ENCODE measurements around the gene HOXD3. TPM values are rescaled to one million over a fixed set of nuclear protein-coding genes. Genes with fewer than 3 reads are reported as not detected.
A peak's percentile ranks its signal among the peaks of the same experiment; 100 is the strongest.

HOXD3 gene
- total and polyA plus RNA-seq, 4 experiments from 2014 or later = not detected

- CTCF ChIA-PET (ENCODE audit: partially characterized antibody) = no interaction called here
- intact Hi-C loops (cut with micrococcal nuclease) = no loop called here
- peaks cover 62% of the 10 kb centered on the region for H3K27me3 ChIP-seq (ENCODE audit: insufficient read depth, low read length)
- peaks cover 2 to 15% (median 5%) of the 10 kb centered on the region in 4 donors for H3K4me1 Mint-ChIP-seq
- DNase-seq = no peak
- no peaks in the 10 kb centered on the region for H3K36me3 ChIP-seq (ENCODE audit: insufficient read depth, low read length)
- peaks cover 0 to 23% (median 10%) of the 10 kb centered on the region in 8 donors for H3K9me3 Mint-ChIP-seq
- POLR2A ChIA-PET (ENCODE audit: partially characterized antibody) = no interaction called here
- no peaks in the 10 kb centered on the region for H3K36me3 Mint-ChIP-seq
- no peaks in the 10 kb centered on the region for H3K9me3 ChIP-seq (ENCODE audit: control insufficient read depth in 1 of 2, low read length in 2 of 2)
- H3K27ac ChIP-seq (ENCODE audit: low read depth, low read length) = no peak overlapping the region
- no peak overlapping the region for H3K4me3 ChIP-seq (ENCODE audit: low read length in 2 of 2)
- H3K27ac Mint-ChIP-seq = peak overlapping the region in 2 of 7 donors; percentile 8 to 63
- peak overlapping the region in 2 of 8 donors; percentile 21 to 25 for H3K4me3 Mint-ChIP-seq
- H3K4me1 ChIP-seq (ENCODE audit: insufficient read depth, low read length) = no peaks in the 10 kb centered on the region
- H3K27me3 Mint-ChIP-seq = peaks cover 69 to 79% of the 10 kb centered on the region in 2 donors
Observed at GRCh38 chr2:176165370-176166050, 8.4 kb downstream of the HOXD3 start.

GRCh38 chr2:176166272-176166671 lies 9.2 kb downstream of the HOXD3 start:
- Histone ChIP-seq H3K27me3 (ENCODE audit: insufficient read depth, low read length) (peaks cover 62% of the 10 kb centered on the region), H3K27ac (ENCODE audit: low read depth, low read length) (no peak overlapping the region), H3K9me3 (ENCODE audit: control insufficient read depth in 1 of 2, low read length in 2 of 2) (no peaks in the 10 kb centered on the region), H3K4me1 (ENCODE audit: insufficient read depth, low read length) (no peaks in the 10 kb centered on the region), H3K36me3 (ENCODE audit: insufficient read depth, low read length) (no peaks in the 10 kb centered on the region), H3K4me3 (ENCODE audit: low read length in 2 of 2) (no peak overlapping the region)
- POLR2A ChIA-PET (ENCODE audit: partially characterized antibody) = no interaction called here
- DNase-seq = no peak
- Mint-ChIP-seq H3K36me3 (no peaks in the 10 kb centered on the region), H3K4me1 (peaks cover under 1 to 12% (median 5%) of the 10 kb centered on the region in 4 donors), H3K27me3 (peaks cover 69 to 76% of the 10 kb centered on the region in 2 donors), H3K27ac (peak overlapping the region in 1 of 7 donors; percentile 20), H3K4me3 (no peak overlapping the region), H3K9me3 (peaks cover 0 to 19% (median 10%) of the 10 kb centered on the region in 8 donors)
- CTCF ChIA-PET (ENCODE audit: partially characterized antibody) = no interaction called here
- intact Hi-C loops (cut with micrococcal nuclease) = no loop called here

GRCh38 chr2:176167398-176167797 lies 10.3 kb downstream of the HOXD3 start:
- Histone ChIP-seq H3K27me3 (ENCODE audit: insufficient read depth, low read length) (peaks cover 54% of the 10 kb centered on the region), H3K27ac (ENCODE audit: low read depth, low read length) (no peak overlapping the region), H3K4me3 (ENCODE audit: low read length in 2 of 2) (no peak overlapping the region), H3K4me1 (ENCODE audit: insufficient read depth, low read length) (no peaks in the 10 kb centered on the region), H3K9me3 (ENCODE audit: control insufficient read depth in 1 of 2, low read length in 2 of 2) (no peaks in the 10 kb centered on the region), H3K36me3 (ENCODE audit: insufficient read depth, low read length) (no peaks in the 10 kb centered on the region)
- no peak overlapping the region for H3K27ac Mint-ChIP-seq
- peaks cover 1 to 13% (median 7%) of the 10 kb centered on the region in 4 donors for H3K4me1 Mint-ChIP-seq
- no peak for DNase-seq
- ChIA-PET POLR2A (ENCODE audit: partially characterized antibody) (no interaction called here), CTCF (ENCODE audit: partially characterized antibody) (no interaction called here)
- peaks cover 0 to 19% (median 10%) of the 10 kb centered on the region in 8 donors for H3K9me3 Mint-ChIP-seq
- H3K36me3 Mint-ChIP-seq = no peaks in the 10 kb centered on the region
- H3K27me3 Mint-ChIP-seq = peaks cover 61 to 70% of the 10 kb centered on the region in 2 donors
- intact Hi-C loops (cut with micrococcal nuclease) = no loop called here
- H3K4me3 Mint-ChIP-seq = no peak overlapping the region

GRCh38 chr2:176169181-176169580 lies 12.1 kb downstream of the HOXD3 start:
- H3K9me3 ChIP-seq (ENCODE audit: control insufficient read depth in 1 of 2, low read length in 2 of 2) = no peaks in the 10 kb centered on the region
- no peak overlapping the region for H3K27ac Mint-ChIP-seq
- H3K27ac ChIP-seq (ENCODE audit: low read depth, low read length) = no peak overlapping the region
- no peak for DNase-seq
- H3K27me3 ChIP-seq (ENCODE audit: insufficient read depth, low read length) = peaks cover 59% of the 10 kb centered on the region
- peaks cover 0 to 16% (median 5%) of the 10 kb centered on the region in 8 donors for H3K9me3 Mint-ChIP-seq
- peaks cover 60 to 69% of the 10 kb centered on the region in 2 donors for H3K27me3 Mint-ChIP-seq
- intact Hi-C loops (cut with micrococcal nuclease) = no loop called here
- H3K4me1 Mint-ChIP-seq = peaks cover 4 to 13% (median 9%) of the 10 kb centered on the region in 4 donors
- H3K4me3 Mint-ChIP-seq = no peak overlapping the region
- no peaks in the 10 kb centered on the region for H3K36me3 ChIP-seq (ENCODE audit: insufficient read depth, low read length)
- CTCF ChIA-PET (ENCODE audit: partially characterized antibody) = no interaction called here
- H3K4me3 ChIP-seq (ENCODE audit: low read length in 2 of 2) = no peak overlapping the region
- POLR2A ChIA-PET (ENCODE audit: partially characterized antibody) = no interaction called here
- H3K4me1 ChIP-seq (ENCODE audit: insufficient read depth, low read length) = no peaks in the 10 kb centered on the region
- no peaks in the 10 kb centered on the region for H3K36me3 Mint-ChIP-seq

GRCh38 chr2:176169711-176170110 lies 12.6 kb downstream of the HOXD3 start:
- no peaks in the 10 kb centered on the region for H3K36me3 ChIP-seq (ENCODE audit: insufficient read depth, low read length)
- H3K27me3 Mint-ChIP-seq = peaks cover 58 to 65% of the 10 kb centered on the region in 2 donors
- no peak overlapping the region for H3K27ac ChIP-seq (ENCODE audit: low read depth, low read length)
- no peak overlapping the region for H3K4me3 ChIP-seq (ENCODE audit: low read length in 2 of 2)
- no peaks in the 10 kb centered on the region for H3K9me3 ChIP-seq (ENCODE audit: control insufficient read depth in 1 of 2, low read length in 2 of 2)
- H3K27me3 ChIP-seq (ENCODE audit: insufficient read depth, low read length) = peaks cover 61% of the 10 kb centered on the region
- intact Hi-C loops (cut with micrococcal nuclease) = no loop called here
- ChIA-PET CTCF (ENCODE audit: partially characterized antibody) (no interaction called here), POLR2A (ENCODE audit: partially characterized antibody) (no interaction called here)
- H3K36me3 Mint-ChIP-seq = no peaks in the 10 kb centered on the region
- no peaks in the 10 kb centered on the region for H3K4me1 ChIP-seq (ENCODE audit: insufficient read depth, low read length)
- H3K27ac Mint-ChIP-seq = no peak overlapping the region
- no peak for DNase-seq
- H3K9me3 Mint-ChIP-seq = peaks cover 0 to 12% (median 2%) of the 10 kb centered on the region in 8 donors
- H3K4me3 Mint-ChIP-seq = no peak overlapping the region
- H3K4me1 Mint-ChIP-seq = peaks cover 2 to 10% (median 8%) of the 10 kb centered on the region in 4 donors

GRCh38 chr2:176170602-176171305 lies 13.6 kb downstream of the HOXD3 start:
- no peak for DNase-seq
- intact Hi-C loops (cut with micrococcal nuclease) = no loop called here
- H3K4me1 Mint-ChIP-seq = peaks cover 3 to 11% (median 10%) of the 10 kb centered on the region in 4 donors
- H3K4me3 Mint-ChIP-seq = no peak overlapping the region
- Histone ChIP-seq H3K36me3 (ENCODE audit: insufficient read depth, low read length) (no peaks in the 10 kb centered on the region), H3K4me1 (ENCODE audit: insufficient read depth, low read length) (no peaks in the 10 kb centered on the region), H3K9me3 (ENCODE audit: control insufficient read depth in 1 of 2, low read length in 2 of 2) (no peaks in the 10 kb centered on the region), H3K27ac (ENCODE audit: low read depth, low read length) (no peak overlapping the region), H3K4me3 (ENCODE audit: low read length in 2 of 2) (no peak overlapping the region), H3K27me3 (ENCODE audit: insufficient read depth, low read length) (peaks cover 62% of the 10 kb centered on the region)
- H3K27me3 Mint-ChIP-seq = peaks cover 59 to 67% of the 10 kb centered on the region in 2 donors
- POLR2A ChIA-PET (ENCODE audit: partially characterized antibody) = no interaction called here
- CTCF ChIA-PET (ENCODE audit: partially characterized antibody) = no interaction called here
- no peak overlapping the region for H3K27ac Mint-ChIP-seq
- no peaks in the 10 kb centered on the region for H3K36me3 Mint-ChIP-seq
- peaks cover 0 to 9% (median 2%) of the 10 kb centered on the region in 8 donors for H3K9me3 Mint-ChIP-seq

- no peaks in the 10 kb centered on the region for H3K9me3 ChIP-seq (ENCODE audit: control insufficient read depth in 1 of 2, low read length in 2 of 2)
- intact Hi-C loops (cut with micrococcal nuclease) = no loop called here
- no peaks in the 10 kb centered on the region for H3K4me1 ChIP-seq (ENCODE audit: insufficient read depth, low read length)
- no peak overlapping the region for H3K27ac Mint-ChIP-seq
- peaks cover 0 to 9% (median 2%) of the 10 kb centered on the region in 8 donors for H3K9me3 Mint-ChIP-seq
- ChIA-PET POLR2A (ENCODE audit: partially characterized antibody) (no interaction called here), CTCF (ENCODE audit: partially characterized antibody) (no interaction called here)
- peaks cover 55 to 69% of the 10 kb centered on the region in 2 donors for H3K27me3 Mint-ChIP-seq
- peaks cover 60% of the 10 kb centered on the region for H3K27me3 ChIP-seq (ENCODE audit: insufficient read depth, low read length)
- H3K36me3 Mint-ChIP-seq = no peaks in the 10 kb centered on the region
- no peak overlapping the region for H3K4me3 Mint-ChIP-seq
- H3K27ac ChIP-seq (ENCODE audit: low read depth, low read length) = no peak overlapping the region
- H3K4me3 ChIP-seq (ENCODE audit: low read length in 2 of 2) = no peak overlapping the region
- no peak for DNase-seq
- H3K4me1 Mint-ChIP-seq = peaks cover 3 to 11% (median 10%) of the 10 kb centered on the region in 4 donors
- H3K36me3 ChIP-seq (ENCODE audit: insufficient read depth, low read length) = no peaks in the 10 kb centered on the region
Observed at GRCh38 chr2:176171351-176172006, 14.4 kb downstream of the HOXD3 start.

Data from CD4-positive, alpha-beta memory T cell (primary cell).